ENCODE results near the gene ARHGEF1. TPM values are rescaled to one million over a fixed set of nuclear protein-coding genes. Genes with fewer than 3 reads are reported as not detected.

The ARHGEF1 gene
- total RNA-seq, 1 experiment from 2014 or later = 69.5 TPM

- CTCF ChIA-PET = interaction anchor here (0.5 kb wide), 1 partner anchor 9 kb away, joined by 4 read pairs; no protein-coding TSS in a partner anchor
- POLR2A ChIA-PET = no interaction called here
These were observed 42.4 kb downstream of the ARHGEF1 start for GRCh38 chr19:41925208-41926003.

More at GRCh38 chr19:41925208-41926003, 42.4 kb downstream of the ARHGEF1 start:
- DNase-seq (ENCODE audit: low read depth, low spot score) (no peak), ATAC-seq (no peak)
- H3K4me1 ChIP-seq (ENCODE audit: control insufficient read depth, insufficient read depth, low read length) = no peaks in the 10 kb centered on the region; the same call in 1 of the 2 replicates
- intact Hi-C loops (cut with micrococcal nuclease; ENCODE audit: unreplicated experiment) (no loop called here), in situ Hi-C loops (cut with HindIII; ENCODE audit: low pct_unique_long_range_greater_than_20kb, low sequenced_read_pairs) (no loop called here)
- no peak overlapping the region for H3K27ac ChIP-seq (ENCODE audit: low read length)
- no peak overlapping the region for H3K4me3 ChIP-seq (ENCODE audit: low read depth in 2 of 2, low read length in 2 of 2)
- TF ChIP-seq POLR2AphosphoS5 (IDR thresholded peaks at IDR 0.05; ENCODE audit: low read depth, low read length) (no peak), TCF7L2 (IDR thresholded peaks at IDR 0.05; ENCODE audit: low read depth, low read length) (no peak), CTCF (IDR thresholded peaks at IDR 0.05) (no peak), SIN3A (IDR thresholded peaks at IDR 0.05; ENCODE audit: borderline replicate concordance, insufficient read depth, low read depth, low read length) (no peak), REST (IDR thresholded peaks at IDR 0.05; ENCODE audit: insufficient read depth in 1 of 2, low read depth in 2 of 2, low read length in 1 of 2) (no peak)
- no peaks in the 10 kb centered on the region for H3K36me3 ChIP-seq (ENCODE audit: control insufficient read depth, insufficient read depth, low read length)
- H3K9me3 ChIP-seq (ENCODE audit: control insufficient read depth, insufficient read depth, low read depth, low read length) = no peaks in the 10 kb centered on the region
- H3K27me3 ChIP-seq (ENCODE audit: control insufficient read depth, insufficient read depth, low read length) = peaks cover 3% of the 10 kb centered on the region; the same call in 1 of the 2 replicates
- BruUV-seq (replicated peaks) = no TSS peak

Data from Panc1 (cell line).